GM12878 (cell line): ENCODE measurements around the gene ICAM4. TPM values are rescaled to one million over a fixed set of nuclear protein-coding genes. Genes with fewer than 3 reads are reported as not detected.

Experiments used
- ATAC-seq: fragments of 200-7000 bp; cut with Tn5 transposase; 3 replicates; pipeline ENCODE4 v1.9.1; 2020; ENCODE audit warnings: mild to moderate bottlenecking, moderate library complexity
- BruUV-seq: library from RNA; stranded (reverse); fragments of 400-500 nt; replicated peaks from 2 replicates; lab custom pipeline; 2021; lab: Mats Ljungman, UMichigan
- CTCF ChIA-PET: fragments of 300-600 bp; sonication (Branson Sonifier 250); formaldehyde crosslinking; extraction: SDS; loops from one replicate; lab custom pipeline; 2021; ENCODE audit warnings: inconsistent platforms; lab: Yijun Ruan, JAX
- POLR2A ChIA-PET: fragments of 350-600 bp; formaldehyde crosslinking; extraction: SDS; loops from one replicate; lab custom pipeline; 2021; ENCODE audit warnings: inconsistent platforms; lab: Charles Lee
- RAD21 ChIA-PET: fragments of 300-600 bp; sonication (Branson Sonifier 250); formaldehyde crosslinking; loops from one replicate; lab custom pipeline; 2023; ENCODE audit warnings: antibody characterized with exemption; ENCODE audit not compliant: unreplicated experiment; lab: Charles Lee
- SMC1A ChIA-PET: fragments of 300-600 bp; sonication (Branson Sonifier 250); formaldehyde crosslinking; loops from one replicate; lab custom pipeline; 2023; ENCODE audit not compliant: unreplicated experiment, uncharacterized antibody; lab: Charles Lee
- DNase-seq: peaks from one replicate; pipeline ENCODE4 v3.0.0-alpha.2; 2011; ENCODE audit warnings: low read depth, low spot score
- FAIRE-seq: peaks from 3 replicates; lab custom pipeline; 2011; peaks lifted over from hg19 to GRCh38; lab: Jason Lieb, UNC
- H2AFZ ChIP-seq: 2 replicates; pipeline ENCODE4 v1.6.0; 2011; ENCODE audit warnings: low read depth, low read length, control low read depth; ENCODE audit not compliant: control insufficient read depth
- H3K27ac ChIP-seq: 2 replicates; pipeline ENCODE4 v1.5.1; 2011; ENCODE audit warnings: control low read depth; ENCODE audit not compliant: control insufficient read depth, insufficient read depth
- H3K27me3 ChIP-seq, 2 experiments: replicated peaks in 1 of 2; 2 replicates each; pipeline versions ENCODE4 v1.6.0 to v1.6.1; 2011; ENCODE audit warnings: low read length in 1 of 2; ENCODE audit not compliant: control insufficient read depth in 2 of 2, insufficient read depth in 2 of 2
- H3K36me3 ChIP-seq, 2 experiments: 2 replicates each; pipeline ENCODE4 v1.5.1; 2011; ENCODE audit warnings: low read length in 1 of 2; ENCODE audit not compliant: control insufficient read depth in 2 of 2, insufficient read depth in 2 of 2
- H3K4me1 ChIP-seq: 2 replicates; pipeline ENCODE4 v1.6.1; 2011; ENCODE audit warnings: mild to moderate bottlenecking, low read length, moderate library complexity, mixed read lengths; ENCODE audit not compliant: control insufficient read depth, insufficient read depth
- H3K4me2 ChIP-seq: 2 replicates; pipeline ENCODE4 v1.6.0; 2011; ENCODE audit warnings: control low read depth; ENCODE audit not compliant: control insufficient read depth, insufficient read depth
- H3K4me3 ChIP-seq: fragments of 200-600 bp; sonication (generic); 2 replicates; pipeline ENCODE4 v1.5.1; 2016
- H3K79me2 ChIP-seq: 2 replicates; pipeline ENCODE4 v1.6.0; 2011; ENCODE audit warnings: low read length; ENCODE audit not compliant: control insufficient read depth, insufficient read depth
- H3K9ac ChIP-seq: 2 replicates; pipeline ENCODE4 v1.8.0; 2011; ENCODE audit warnings: low read length, control low read depth, mixed read lengths; ENCODE audit not compliant: control insufficient read depth, insufficient read depth
- H3K9me3 ChIP-seq: replicated peaks from 3 replicates; pipeline ENCODE4 v1.5.1; 2011; ENCODE audit warnings: mild to moderate bottlenecking, low read length; ENCODE audit not compliant: control insufficient read depth, insufficient read depth
- H4K20me1 ChIP-seq: 2 replicates; pipeline ENCODE4 v1.6.0; 2011; ENCODE audit not compliant: control insufficient read depth, insufficient read depth
- E2F8 ChIP-seq: fragments of 450-650 bp; IDR thresholded peaks from 2 replicates; pipeline ENCODE4 v1.6.1; 2018; ENCODE audit warnings: mild to moderate bottlenecking, low read depth, moderate library complexity; ENCODE audit not compliant: partially characterized antibody
- MYB ChIP-seq: fragments of 150-350 bp; IDR thresholded peaks from 2 replicates; pipeline ENCODE4 v1.6.1; 2014; ENCODE audit warnings: mild to moderate bottlenecking, low read depth, low read length, borderline replicate concordance
- PML ChIP-seq: IDR thresholded peaks from 2 replicates; pipeline ENCODE4 v1.6.1; 2012; ENCODE audit warnings: low read length, inconsistent platforms
- RELB ChIP-seq: fragments of 450-650 bp; IDR thresholded peaks from 2 replicates; pipeline ENCODE4 v1.6.1; 2017; ENCODE audit warnings: low read depth, mild to moderate bottlenecking, moderate library complexity
- WGBS: methylation state at CpG from one replicate; pipeline ENCODE4 v1.1.6; 2016; ENCODE audit warnings: low lambda C conversion rate; ENCODE audit not compliant: insufficient replicate concordance, insufficient coverage; ENCODE audit errors: missing lambda C conversion rate; 5-methylcytosine and 5-hydroxymethylcytosine counted together
- in situ Hi-C: fragments of 300-500 bp; cut with MboI; formaldehyde crosslinking; loops from 9 replicates; pipeline ENCODE4 v1.14.3; 2018; ENCODE audit warnings: mixed read lengths
- intact Hi-C: fragments of 100-400 bp; cut with micrococcal nuclease; formaldehyde crosslinking; loops from one replicate; pipeline ENCODE4 v1.14.2; 2022; ENCODE audit not compliant: unreplicated experiment
- polyA plus RNA-seq, 11 experiments: library from polyadenylated mRNA; depleted of rRNA in 4 of 11; unstranded in 6 of 11; stranded (reverse) in 5 of 11; fragments of >200 nt; fragmentation: Nextera tagmentation in 4 of 11; fragmentation: Illumina TruSeq in 1 of 11; extraction: Ambion mirVana in 4 of 11; extraction: Trizol in 1 of 11; gene quantifications; 1 replicate in 1 of 11; 2 replicates in 10 of 11; pipeline versions ENCODE4 v1.2.1 to v1.2.3, GENCODE V29; 2011 to 2016; ENCODE audit warnings: inconsistent platforms in 2 of 11, missing spikeins in 2 of 11, low read depth in 1 of 11
- total RNA-seq, 4 experiments: library from RNA; depleted of rRNA in 3 of 4; stranded (reverse); fragments of >200 nt in 3 of 4; fragmentation: Illumina TruSeq in 1 of 4; extraction: Trizol in 1 of 4; gene quantifications; 2 replicates each; pipeline versions ENCODE4 v1.2.1 to v1.2.3, GENCODE V29; 2013 to 2021
- TF ChIP-seq, protein P1 (sequence below): IDR thresholded peaks from 2 replicates; pipeline ENCODE4 v1.6.1; 2012; ENCODE audit warnings: low read depth, low read length, improper control_type of control experiment

The ICAM4 gene
- total and polyA plus RNA-seq, 10 of the 15 experiments (the other 5 are each of a cell fraction or from before 2014, with no cell fraction given) = 0.31 to 5.1 (median 1.7) TPM

- TF ChIP-seq E2F8 = no peak
- TF ChIP-seq, protein P1, sequence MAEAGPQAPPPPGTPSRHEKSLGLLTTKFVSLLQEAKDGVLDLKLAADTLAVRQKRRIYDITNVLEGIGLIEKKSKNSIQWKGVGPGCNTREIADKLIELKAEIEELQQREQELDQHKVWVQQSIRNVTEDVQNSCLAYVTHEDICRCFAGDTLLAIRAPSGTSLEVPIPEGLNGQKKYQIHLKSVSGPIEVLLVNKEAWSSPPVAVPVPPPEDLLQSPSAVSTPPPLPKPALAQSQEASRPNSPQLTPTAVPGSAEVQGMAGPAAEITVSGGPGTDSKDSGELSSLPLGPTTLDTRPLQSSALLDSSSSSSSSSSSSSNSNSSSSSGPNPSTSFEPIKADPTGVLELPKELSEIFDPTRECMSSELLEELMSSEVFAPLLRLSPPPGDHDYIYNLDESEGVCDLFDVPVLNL = no peak
Measured at GRCh38 chr19:10321874-10322835, 35.4 kb downstream of the ICAM4 start (continued).

DNA sequence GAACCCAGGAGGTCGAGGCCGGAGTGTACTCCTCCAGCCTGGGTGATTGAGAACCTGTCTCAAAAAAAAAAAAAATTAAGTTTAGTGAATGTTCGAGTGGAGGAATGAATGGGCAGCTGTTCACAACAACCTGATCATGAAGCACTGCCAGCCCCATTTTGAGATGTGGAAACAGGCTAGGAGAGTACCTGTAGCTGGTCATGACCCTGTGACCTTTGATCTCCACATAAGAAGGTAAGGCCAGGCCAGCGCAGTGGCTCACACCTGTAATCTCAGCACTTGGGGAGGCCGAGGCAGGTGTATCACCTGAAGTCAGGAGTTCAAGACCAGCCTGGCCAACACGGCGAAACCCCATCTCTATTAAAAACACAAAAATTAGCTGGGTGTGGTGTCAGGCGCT is 39.0 kb downstream of the ICAM4 start:
- no peak overlapping the region for H3K4me3 ChIP-seq
- no peak overlapping the region for H2AFZ ChIP-seq
- no peaks in the 10 kb centered on the region for H3K9me3 ChIP-seq
- FAIRE-seq = no peak
- WGBS = 97% methylated on average over 8 of the region's 8 CpGs
- no peaks in the 10 kb centered on the region for H3K4me1 ChIP-seq
- intact Hi-C loops (no loop called here), in situ Hi-C loops (no loop called here)
- ChIA-PET SMC1A (interaction anchor here (1.1 kb wide), 1 partner anchor 16 kb away, joined by 3 read pairs; no protein-coding TSS in a partner anchor), CTCF (interaction anchor here (1.6 kb wide), 1 partner anchor 67 kb away, joined by 3 read pairs; no protein-coding TSS in a partner anchor)
- no peak for DNase-seq
- BruUV-seq = no TSS peak
- no peak overlapping the region for H3K27ac ChIP-seq
- TF ChIP-seq MYB = no peak
- no peak for TF ChIP-seq RELB
- TF ChIP-seq PML = no peak
- TF ChIP-seq, all 136 proteins: peak for 0
- Histone ChIP-seq H4K20me1 (no peaks in the 10 kb centered on the region), H3K36me3 (peaks cover 22 to 58% of the 10 kb centered on the region in 2 experiments), H3K4me2 (no peak overlapping the region), H3K27me3 (no peaks in the 10 kb centered on the region), H3K79me2 (peaks cover 5% of the 10 kb centered on the region), H3K9ac (no peak overlapping the region)
- ChIA-PET POLR2A (interaction anchor here (1.2 kb wide), 1 partner anchor 12 kb away, joined by 4 read pairs; no protein-coding TSS in a partner anchor), RAD21 (interaction anchor here (0.5 kb wide), 1 partner anchor 377 kb away, joined by 4 read pairs; no protein-coding TSS in a partner anchor)
- ATAC-seq = no peak
